ENCODE measurements around the gene POU2F1.

- TF ChIP-seq POLR2A (IDR thresholded peaks at IDR 0.05), result no peak
- no peak for TF ChIP-seq CTCF (IDR thresholded peaks at IDR 0.05 in 4 of 5, conservative IDR thresholded peaks at IDR 0.05 in 1 of 5)
Measured at GRCh38 chr1:167263819-167264464, 43.3 kb downstream of the POU2F1 start.
